ENCODE results near the gene ACSBG1.

Gene ACSBG1

GRCh38 chr15:78216276-78217104 lies 17.9 kb downstream of the ACSBG1 start:
- no peak for DNase-seq

DNA sequence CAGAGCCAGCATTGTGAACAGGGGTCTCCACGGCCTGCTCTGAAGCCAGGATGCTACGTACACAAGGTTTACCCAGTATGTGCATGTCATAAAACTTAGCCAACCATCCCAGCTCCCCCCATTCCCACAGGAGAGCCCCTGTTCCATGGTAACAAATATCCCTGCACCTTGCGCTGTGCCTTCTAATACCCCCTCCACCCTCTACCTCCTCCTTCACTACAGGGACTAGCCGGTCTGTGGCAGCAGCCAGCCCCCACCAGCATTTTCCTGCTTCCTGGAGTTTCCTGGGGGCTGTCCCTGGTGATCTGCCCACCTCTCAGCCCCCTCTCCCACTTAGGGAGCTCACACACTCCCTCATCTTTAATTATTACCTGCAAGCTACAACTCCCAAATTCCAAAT lies 20.4 kb downstream of the ACSBG1 start:
- no peak for DNase-seq

- no peak for DNase-seq
Measured at GRCh38 chr15:78213425-78213750, 21.0 kb downstream of the ACSBG1 start.

- no peak for DNase-seq
Measured at GRCh38 chr15:78212546-78213424, 21.6 kb downstream of the ACSBG1 start.

DNA sequence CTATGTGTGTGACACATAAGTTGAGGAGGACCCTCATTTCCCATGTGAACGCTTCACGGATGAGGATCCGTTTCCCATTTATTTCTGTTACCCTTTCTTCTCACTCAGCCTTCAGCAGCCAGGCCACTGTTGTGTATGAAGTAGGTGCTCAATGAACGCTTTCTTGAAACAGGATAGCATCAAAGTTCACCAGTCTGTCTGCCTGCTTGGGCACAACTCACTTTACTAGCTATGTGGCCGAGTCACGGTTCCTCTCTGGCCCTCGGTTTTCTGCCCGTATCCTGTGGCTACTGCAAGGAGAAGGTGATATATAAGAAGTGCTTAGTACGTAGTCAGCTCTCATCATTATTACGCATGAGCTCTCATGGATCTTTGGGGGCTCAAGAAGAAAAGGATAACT lies 22.4 kb downstream of the ACSBG1 start:
- DNase-seq: no peak

GRCh38 chr15:78211189-78211921 lies 23.0 kb downstream of the ACSBG1 start:
- no peak for DNase-seq

DNA sequence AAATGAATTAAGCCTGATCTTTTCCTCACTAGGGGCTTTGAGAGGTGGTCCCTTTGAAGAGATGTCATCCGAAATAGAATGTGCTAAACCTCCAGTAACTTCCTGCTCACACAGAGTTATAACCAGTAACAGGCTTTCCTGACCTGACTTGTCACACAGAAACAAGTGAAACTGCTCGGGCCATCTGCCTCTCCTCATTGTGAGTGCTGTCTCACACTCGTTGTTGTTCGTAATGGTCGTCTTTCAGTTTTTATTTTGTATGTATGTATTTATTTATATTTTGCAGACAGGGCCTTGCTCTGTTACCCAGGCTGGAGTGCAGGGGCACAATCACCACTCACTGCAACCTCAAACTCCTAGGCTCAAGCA lies 24.0 kb downstream of the ACSBG1 start:
- no peak for DNase-seq

GRCh38 chr15:78209646-78210348 lies 24.6 kb downstream of the ACSBG1 start:
- DNase-seq: peak; percentile 8

- no peak for DNase-seq
Measured at GRCh38 chr15:78208887-78209645, 25.3 kb downstream of the ACSBG1 start.

DNA sequence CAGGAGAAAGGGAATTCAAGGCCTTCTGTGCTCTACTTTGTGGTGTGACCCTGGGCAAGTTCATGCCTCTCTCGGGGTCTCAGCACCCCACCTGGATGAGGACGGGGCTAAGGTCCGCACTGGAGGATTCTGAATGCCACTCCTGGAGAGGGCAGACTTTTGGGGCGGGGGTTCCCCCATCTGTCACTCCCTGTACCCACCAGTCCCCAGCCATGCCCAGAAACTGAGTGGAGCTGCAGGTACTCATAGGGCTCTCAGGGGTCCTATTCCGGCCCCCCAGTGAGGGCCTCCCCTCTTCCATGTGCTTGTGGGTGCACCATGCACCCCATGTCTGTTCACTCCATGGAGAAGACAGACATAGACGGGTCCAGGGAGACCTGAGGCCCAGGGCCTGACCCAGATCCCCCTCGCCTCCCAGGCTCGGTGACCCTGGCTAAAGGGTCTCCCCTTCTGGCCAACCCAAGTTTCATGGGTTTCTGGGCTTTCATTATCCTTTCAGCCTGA lies 26.0 kb downstream of the ACSBG1 start:
- DNase-seq: no peak

DNA sequence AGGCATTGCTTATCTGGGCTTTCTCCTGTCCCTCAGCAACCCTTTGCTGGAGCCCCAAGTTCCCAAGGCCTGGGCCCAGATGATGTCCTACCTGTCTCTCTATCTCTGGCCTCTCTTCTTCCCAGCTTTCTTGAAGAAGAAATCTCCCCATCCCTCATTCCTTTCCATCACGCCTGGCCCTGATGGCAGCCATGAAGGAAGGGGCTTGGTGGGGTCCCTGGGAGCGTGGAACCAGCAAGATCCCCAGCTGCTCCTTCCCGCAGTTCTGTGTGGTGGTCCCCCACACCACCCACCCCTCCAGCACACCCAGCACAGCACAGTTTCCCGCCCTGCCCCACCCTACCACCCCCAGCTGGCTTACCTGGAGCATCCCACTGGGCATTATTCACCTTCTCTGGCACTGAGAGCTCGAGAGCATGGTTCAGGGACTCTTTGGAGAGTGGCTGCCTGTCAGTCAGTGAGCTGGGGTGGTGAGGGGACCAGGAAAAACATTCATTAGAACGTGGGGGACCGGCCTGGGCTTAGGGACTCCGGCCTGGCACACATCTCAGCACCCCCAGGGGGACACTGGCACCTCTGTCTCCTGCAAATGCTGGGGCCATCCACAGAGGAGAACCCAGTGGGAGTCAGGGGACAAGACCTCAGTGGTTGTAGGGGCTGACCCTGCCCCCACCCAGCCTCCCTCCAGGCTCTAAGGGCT lies 26.6 kb downstream of the ACSBG1 start:
- DNase-seq: no peak

GRCh38 chr15:78207110-78207458 lies 27.3 kb downstream of the ACSBG1 start:
- DNase-seq: no peak

GRCh38 chr15:78206326-78207109 lies 27.8 kb downstream of the ACSBG1 start:
- DNase-seq: no peak

DNA sequence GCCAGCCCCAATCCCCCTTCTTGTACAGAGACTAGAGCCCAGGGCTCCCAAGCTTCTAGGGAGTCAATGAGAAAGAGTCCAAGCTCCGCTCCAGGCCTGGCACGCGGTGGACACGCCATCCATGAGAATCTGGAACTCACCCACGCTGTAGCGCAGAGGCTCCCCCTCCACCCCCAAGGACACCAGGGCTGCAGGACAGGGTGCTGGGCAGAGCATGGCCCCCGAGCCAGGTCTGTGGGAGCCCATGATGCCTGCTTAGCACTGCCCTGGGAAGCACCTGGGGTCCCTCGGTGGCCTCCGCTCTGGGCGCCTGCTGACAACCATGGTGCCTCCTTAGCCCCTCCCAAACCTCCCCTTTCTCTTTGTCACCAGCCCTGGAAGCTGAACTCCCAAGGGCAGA lies 28.5 kb downstream of the ACSBG1 start:
- DNase-seq: no peak

DNA sequence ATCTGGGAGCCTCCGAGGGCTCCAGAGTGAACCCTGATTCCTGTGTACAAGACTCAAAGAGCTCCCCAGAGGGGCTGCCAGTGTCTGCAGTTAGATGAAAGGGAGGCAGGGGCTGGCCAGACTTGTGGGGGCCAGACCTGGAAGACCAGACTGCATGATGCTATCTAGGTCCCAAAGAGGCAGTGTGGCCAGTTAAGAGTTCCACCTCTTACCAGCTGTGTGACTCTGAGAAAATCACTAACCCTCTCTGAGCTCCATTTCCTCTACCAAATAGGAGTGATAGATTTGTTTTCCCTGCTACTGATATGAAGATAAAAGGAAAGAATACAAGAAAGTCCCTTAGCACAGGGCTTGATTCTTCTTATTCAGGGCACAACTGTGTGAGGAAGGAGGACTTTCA lies 29.0 kb downstream of the ACSBG1 start:
- no peak for DNase-seq

DNA sequence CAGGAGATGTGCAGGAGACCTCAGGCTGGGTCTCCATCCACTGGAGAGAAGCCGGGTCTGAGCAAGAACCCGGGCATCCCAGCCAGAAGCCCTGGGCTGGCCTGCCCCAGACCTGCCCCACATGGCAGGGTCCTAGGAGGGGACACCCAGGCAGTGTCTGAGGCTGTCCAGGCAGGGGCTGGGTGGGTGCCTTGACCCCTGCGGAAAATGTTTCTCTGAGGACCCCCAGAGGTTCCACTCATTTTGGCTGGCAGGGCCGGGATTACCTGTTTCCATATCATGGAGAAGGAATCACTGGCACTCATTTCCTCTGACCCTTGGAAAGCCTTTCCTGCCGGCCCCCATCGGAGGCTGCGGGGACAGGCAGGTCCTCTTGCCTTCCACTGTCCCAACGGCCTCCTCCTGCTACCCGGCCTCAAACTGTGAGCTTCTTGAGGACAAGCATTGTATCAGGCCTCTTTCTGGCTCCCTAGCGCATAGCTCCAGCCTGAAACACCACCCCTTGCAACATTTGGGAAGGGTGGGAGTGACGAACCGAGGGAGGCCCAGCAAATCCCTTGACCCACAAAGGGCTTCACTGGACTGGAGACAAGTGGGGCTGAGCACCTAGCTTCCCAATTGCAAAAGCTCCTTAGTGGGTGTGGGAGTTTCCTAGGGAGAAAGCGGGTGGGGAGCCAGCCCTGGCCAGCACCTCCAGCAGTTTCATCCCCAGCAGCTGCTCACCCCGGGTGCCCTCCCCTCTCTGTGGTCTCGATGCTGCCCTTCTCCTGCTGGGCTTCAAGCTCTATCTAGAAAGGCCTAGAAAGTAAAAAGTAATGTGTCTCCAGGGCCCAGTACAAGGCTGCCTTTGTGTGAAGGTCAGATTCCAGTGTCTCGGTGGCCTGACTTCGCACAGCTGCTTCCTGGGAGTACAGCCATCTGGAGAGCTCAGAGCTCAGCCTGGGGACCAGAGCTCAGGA lies 29.7 kb downstream of the ACSBG1 start:
- DNase-seq: no peak

GRCh38 chr15:78203346-78204225 lies 30.8 kb downstream of the ACSBG1 start:
- no peak for DNase-seq
